ENCODE data around the gene A2M. TPM values are rescaled to one million over a fixed set of nuclear protein-coding genes. Genes with fewer than 3 reads are reported as not detected.
"Not testable (repeated sequence)": the region's sequence is repeated elsewhere in the genome, so short reads cannot be mapped to it uniquely, and the experiment has no call there.

The A2M gene
- under 1 TPM; 0.26 to 0.28 TPM for total RNA-seq

GRCh38 chr12:9115731-9116559 is at the start of gene A2M:
Gene A2M (minus strand): TSS chr12:9115919. CDS start chr12:9115849, 70 bp downstream.
- Mint-ChIP-seq H3K27me3 (no peaks in the 10 kb centered on the region), H3K4me3 (peak within 1 kb of the TSS; percentile 25), H3K4me1 (peaks cover 12% of the 10 kb centered on the region), H3K36me3 (ENCODE audit: low read depth) (peaks cover 5% of the 10 kb centered on the region), H3K27ac (no peak within 1 kb of the TSS), H3K9me3 (no peaks in the 10 kb centered on the region)
- ATAC-seq (replicated peaks) = no peak

DNA sequence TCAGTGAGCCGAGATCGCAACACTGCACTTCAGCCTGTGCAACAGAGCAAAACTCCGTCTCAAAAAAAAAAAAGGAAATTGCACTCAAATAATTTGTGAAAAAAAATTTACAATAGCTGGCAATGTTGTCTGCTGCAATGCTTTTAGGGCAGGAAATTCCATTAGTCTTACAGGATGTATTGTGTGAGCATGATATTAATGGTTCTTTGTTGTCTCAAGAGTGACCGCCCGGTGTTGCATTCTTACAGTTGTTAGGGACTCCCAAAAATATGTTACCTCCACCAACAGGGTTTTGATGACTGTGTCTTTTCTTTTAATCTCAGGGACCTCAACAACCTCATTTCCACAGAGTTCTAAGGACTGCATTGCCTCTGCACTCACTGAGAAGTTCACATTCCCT is 47.7 kb upstream of the A2M start:
- Mint-ChIP-seq H3K27me3 (no peaks in the 10 kb centered on the region), H3K4me1 (no peaks in the 10 kb centered on the region), H3K4me3 (no peak overlapping the region), H3K9me3 (no peaks in the 10 kb centered on the region), H3K36me3 (ENCODE audit: low read depth) (no peaks in the 10 kb centered on the region), H3K27ac (no peak overlapping the region)
- ATAC-seq (replicated peaks) = no peak

DNA sequence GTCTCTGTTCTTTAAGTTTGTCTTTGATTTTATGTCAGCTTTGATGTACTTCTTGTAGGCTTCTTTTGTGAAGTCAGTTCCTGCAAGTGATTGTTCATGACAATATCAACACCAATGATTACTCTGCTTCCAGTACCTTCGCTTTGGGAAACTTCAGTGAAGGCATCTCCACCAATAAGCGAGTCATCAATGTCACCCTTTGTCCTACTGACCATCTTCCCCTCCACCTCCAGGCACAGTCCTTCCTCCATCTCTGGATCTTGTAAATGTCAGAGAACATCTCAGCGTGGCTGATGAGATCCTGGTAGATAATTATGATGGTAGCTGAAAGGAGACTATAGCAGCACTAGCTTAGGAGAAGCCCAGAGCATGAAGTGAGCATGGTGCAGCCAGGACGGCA is 40.4 kb upstream of the A2M start:
- Mint-ChIP-seq H3K36me3 (ENCODE audit: low read depth) (no peaks in the 10 kb centered on the region), H3K27ac (no peak overlapping the region), H3K4me3 (no peak overlapping the region), H3K27me3 (no peaks in the 10 kb centered on the region), H3K9me3 (no peaks in the 10 kb centered on the region), H3K4me1 (no peaks in the 10 kb centered on the region)
- ATAC-seq (replicated peaks) = no peak

DNA sequence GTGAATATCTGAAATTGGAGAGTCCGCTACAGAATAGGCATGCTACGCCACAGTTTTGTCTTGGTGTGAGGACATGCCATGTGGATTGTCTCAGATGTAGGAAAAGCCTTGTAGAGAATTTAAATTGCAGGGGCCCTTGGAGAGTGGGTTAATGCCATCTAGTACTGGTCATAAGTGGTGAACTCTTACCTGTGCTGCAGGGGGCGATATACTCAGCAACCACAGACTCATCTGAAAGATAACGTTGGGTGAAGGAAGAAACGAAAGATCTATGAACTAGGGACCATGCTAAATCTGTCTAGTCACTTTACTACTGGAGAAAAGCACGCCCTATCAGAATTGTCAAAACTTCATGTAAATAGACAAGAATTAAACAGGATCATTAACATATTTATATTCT is 33.7 kb upstream of the A2M start:
- peaks cover 6% of the 10 kb centered on the region for H3K4me1 Mint-ChIP-seq
- ATAC-seq (replicated peaks) = no peak
- H3K4me3 Mint-ChIP-seq = no peak overlapping the region
- H3K27me3 Mint-ChIP-seq = no peaks in the 10 kb centered on the region
- no peak overlapping the region for H3K27ac Mint-ChIP-seq
- H3K9me3 Mint-ChIP-seq = peaks cover 19% of the 10 kb centered on the region
- H3K36me3 Mint-ChIP-seq (ENCODE audit: low read depth) = peaks cover 13% of the 10 kb centered on the region

GRCh38 chr12:9148926-9149325 is 33.2 kb upstream of the A2M start:
- no peaks in the 10 kb centered on the region for H3K27me3 Mint-ChIP-seq
- no peak for ATAC-seq (replicated peaks)
- no peak overlapping the region for H3K4me3 Mint-ChIP-seq
- H3K27ac Mint-ChIP-seq = no peak overlapping the region
- H3K36me3 Mint-ChIP-seq (ENCODE audit: low read depth) = peaks cover 13% of the 10 kb centered on the region
- peaks cover 6% of the 10 kb centered on the region for H3K4me1 Mint-ChIP-seq
- H3K9me3 Mint-ChIP-seq = peaks cover 24% of the 10 kb centered on the region

- Mint-ChIP-seq H3K4me3 (peak overlapping the region; percentile 18), H3K27ac (no peak overlapping the region), H3K4me1 (peaks cover 10% of the 10 kb centered on the region), H3K27me3 (no peaks in the 10 kb centered on the region), H3K36me3 (ENCODE audit: low read depth) (peaks cover 13% of the 10 kb centered on the region), H3K9me3 (peaks cover 30% of the 10 kb centered on the region)
- no peak for ATAC-seq (replicated peaks)
These were observed 31.7 kb upstream of the A2M start for GRCh38 chr12:9147461-9147860.

DNA sequence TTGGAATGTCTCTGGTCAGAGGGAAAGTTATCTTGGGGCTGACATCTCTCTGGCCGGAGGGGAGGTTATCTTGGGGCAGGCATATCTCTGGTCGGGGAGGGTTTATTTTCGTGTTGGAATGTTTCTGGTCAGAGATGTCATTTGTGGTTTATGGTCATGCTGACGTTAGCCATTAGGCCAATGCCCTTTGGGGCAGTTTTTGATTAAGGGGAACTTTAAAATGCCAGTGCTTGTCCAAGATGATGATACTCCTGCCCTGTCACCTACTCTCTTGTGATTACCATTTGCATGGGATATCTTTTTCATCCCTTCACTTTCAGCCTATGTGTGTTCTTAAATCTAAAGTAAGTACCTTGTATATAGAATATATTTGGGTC is 29.0 kb upstream of the A2M start:
- H3K36me3 Mint-ChIP-seq (ENCODE audit: low read depth) = peaks cover 13% of the 10 kb centered on the region
- ATAC-seq (replicated peaks) = no peak
- H3K9me3 Mint-ChIP-seq = peaks cover 30% of the 10 kb centered on the region
- peaks cover 10% of the 10 kb centered on the region for H3K4me1 Mint-ChIP-seq
- H3K27ac Mint-ChIP-seq = no peak overlapping the region
- H3K4me3 Mint-ChIP-seq = no peak overlapping the region
- H3K27me3 Mint-ChIP-seq = no peaks in the 10 kb centered on the region

GRCh38 chr12:9143929-9144729 is 28.4 kb upstream of the A2M start:
- no peak for ATAC-seq (replicated peaks)
- H3K27me3 Mint-ChIP-seq = no peaks in the 10 kb centered on the region
- no peak overlapping the region for H3K4me3 Mint-ChIP-seq

DNA sequence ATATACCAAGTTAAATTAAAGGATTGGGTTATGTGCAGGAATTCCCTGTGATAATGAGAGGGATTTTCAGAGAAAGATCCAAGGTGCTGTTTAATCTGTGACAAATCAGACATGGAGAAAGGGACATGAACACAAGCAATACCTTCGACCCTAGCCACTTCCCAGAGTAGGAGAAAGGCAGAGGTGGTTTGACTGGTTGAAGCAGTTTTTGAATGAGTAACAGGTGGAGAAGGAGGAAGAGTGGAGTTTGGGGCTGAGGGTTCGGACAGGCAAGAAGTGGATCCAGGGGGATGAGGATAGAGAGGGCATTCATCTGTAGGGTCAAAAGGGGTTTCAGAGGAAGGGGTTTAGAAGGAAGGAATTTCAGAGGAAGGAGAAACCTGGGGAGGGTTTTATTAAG is 27.4 kb upstream of the A2M start:
- no peak for ATAC-seq (replicated peaks)
- H3K4me1 Mint-ChIP-seq = peaks cover 10% of the 10 kb centered on the region
- no peak overlapping the region for H3K4me3 Mint-ChIP-seq
- H3K27ac Mint-ChIP-seq = no peak overlapping the region
- H3K27me3 Mint-ChIP-seq = no peaks in the 10 kb centered on the region
- H3K36me3 Mint-ChIP-seq (ENCODE audit: low read depth) = peaks cover 13% of the 10 kb centered on the region
- H3K9me3 Mint-ChIP-seq = peaks cover 30% of the 10 kb centered on the region

More at GRCh38 chr12:9143929-9144729, 28.4 kb upstream of the A2M start:
- peaks cover 10% of the 10 kb centered on the region for H3K4me1 Mint-ChIP-seq
- no peak overlapping the region for H3K27ac Mint-ChIP-seq
- H3K9me3 Mint-ChIP-seq = peaks cover 30% of the 10 kb centered on the region
- peaks cover 13% of the 10 kb centered on the region for H3K36me3 Mint-ChIP-seq (ENCODE audit: low read depth)

GRCh38 chr12:9139588-9140290 is 24.0 kb upstream of the A2M start:
- not testable (repeated sequence) for H3K36me3 Mint-ChIP-seq (ENCODE audit: low read depth); H3K27me3 Mint-ChIP-seq; ATAC-seq (replicated peaks); H3K4me1 Mint-ChIP-seq; H3K4me3 Mint-ChIP-seq
- Mint-ChIP-seq H3K27ac (peak overlapping the region; percentile 32), H3K9me3 (peaks cover 15% of the 10 kb centered on the region)

- Mint-ChIP-seq H3K27ac (no peak overlapping the region), H3K36me3 (ENCODE audit: low read depth) (no peaks in the 10 kb centered on the region), H3K4me1 (peaks cover 3% of the 10 kb centered on the region), H3K4me3 (no peak overlapping the region), H3K9me3 (no peaks in the 10 kb centered on the region), H3K27me3 (no peaks in the 10 kb centered on the region)
- no peak for ATAC-seq (replicated peaks)
These were observed 20.2 kb upstream of the A2M start for GRCh38 chr12:9135903-9136310.

- ATAC-seq (replicated peaks) = no peak
- Mint-ChIP-seq H3K4me3 (no peak overlapping the region), H3K27ac (no peak overlapping the region), H3K9me3 (no peaks in the 10 kb centered on the region), H3K4me1 (peaks cover 3% of the 10 kb centered on the region), H3K27me3 (no peaks in the 10 kb centered on the region), H3K36me3 (ENCODE audit: low read depth) (no peaks in the 10 kb centered on the region)
These were observed 19.4 kb upstream of the A2M start for GRCh38 chr12:9134981-9135628.

- Mint-ChIP-seq H3K9me3 (no peaks in the 10 kb centered on the region), H3K36me3 (ENCODE audit: low read depth) (no peaks in the 10 kb centered on the region)
- ATAC-seq (replicated peaks) = no peak
These were observed 17.6 kb upstream of the A2M start for GRCh38 chr12:9133216-9133916.

More at GRCh38 chr12:9133216-9133916, 17.6 kb upstream of the A2M start:
- Mint-ChIP-seq H3K27ac (no peak overlapping the region), H3K4me3 (no peak overlapping the region), H3K4me1 (peaks cover 3% of the 10 kb centered on the region), H3K27me3 (no peaks in the 10 kb centered on the region)

All from activated T-helper 17 cell treated with anti-CD3 and anti-CD28 coated beads, Interleukin-2, amount 50 U/mL, for 72 hours (primary cell).